ENCODE measurements around the gene ACOT11. TPM values are rescaled to one million over a fixed set of nuclear protein-coding genes. Genes with fewer than 3 reads are reported as not detected.

ACOT11 gene
- total RNA-seq, 1 donor from 2014 or later, result 0.86 TPM

GRCh38 chr1:54650417-54650816, 102.4 kb downstream of the ACOT11 start:
- TF ChIP-seq, protein P1, sequence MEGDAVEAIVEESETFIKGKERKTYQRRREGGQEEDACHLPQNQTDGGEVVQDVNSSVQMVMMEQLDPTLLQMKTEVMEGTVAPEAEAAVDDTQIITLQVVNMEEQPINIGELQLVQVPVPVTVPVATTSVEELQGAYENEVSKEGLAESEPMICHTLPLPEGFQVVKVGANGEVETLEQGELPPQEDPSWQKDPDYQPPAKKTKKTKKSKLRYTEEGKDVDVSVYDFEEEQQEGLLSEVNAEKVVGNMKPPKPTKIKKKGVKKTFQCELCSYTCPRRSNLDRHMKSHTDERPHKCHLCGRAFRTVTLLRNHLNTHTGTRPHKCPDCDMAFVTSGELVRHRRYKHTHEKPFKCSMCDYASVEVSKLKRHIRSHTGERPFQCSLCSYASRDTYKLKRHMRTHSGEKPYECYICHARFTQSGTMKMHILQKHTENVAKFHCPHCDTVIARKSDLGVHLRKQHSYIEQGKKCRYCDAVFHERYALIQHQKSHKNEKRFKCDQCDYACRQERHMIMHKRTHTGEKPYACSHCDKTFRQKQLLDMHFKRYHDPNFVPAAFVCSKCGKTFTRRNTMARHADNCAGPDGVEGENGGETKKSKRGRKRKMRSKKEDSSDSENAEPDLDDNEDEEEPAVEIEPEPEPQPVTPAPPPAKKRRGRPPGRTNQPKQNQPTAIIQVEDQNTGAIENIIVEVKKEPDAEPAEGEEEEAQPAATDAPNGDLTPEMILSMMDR (conservative IDR thresholded peaks at IDR 0.05; ENCODE audit: low read depth, low read length), result no peak
- DNase-seq (ENCODE audit: low read depth), result no peak
- no peak overlapping the region for H3K4me3 ChIP-seq (ENCODE audit: low read depth, low read length)

DNA sequence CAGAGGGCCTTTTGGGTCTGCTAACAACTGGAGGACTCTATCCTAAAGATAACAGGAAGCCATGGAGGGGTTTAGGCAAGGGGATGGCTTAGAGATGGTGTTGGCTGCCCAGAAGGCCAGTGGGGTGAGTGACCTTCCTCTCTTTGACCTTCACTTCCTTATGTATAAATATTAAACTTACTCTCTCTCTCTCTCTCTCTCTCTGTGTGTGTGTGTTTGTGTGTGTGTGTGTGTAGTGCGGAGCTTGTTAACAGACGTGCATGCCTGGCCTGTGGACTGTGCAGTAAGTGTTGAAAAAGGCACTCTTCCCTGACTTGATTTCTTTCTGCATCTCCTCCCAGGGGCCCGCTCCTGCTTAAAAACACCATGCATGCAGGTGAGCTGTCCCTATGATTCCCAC, 103.6 kb downstream of the ACOT11 start:
- no peak for DNase-seq (ENCODE audit: low read depth)
- TF ChIP-seq, protein P1 (conservative IDR thresholded peaks at IDR 0.05; ENCODE audit: low read depth, low read length), result no peak

GRCh38 chr1:54652168-54652567, 104.1 kb downstream of the ACOT11 start:
- no peak for DNase-seq (ENCODE audit: low read depth)
- TF ChIP-seq, protein P1 (conservative IDR thresholded peaks at IDR 0.05; ENCODE audit: low read depth, low read length), result no peak
- H3K4me3 ChIP-seq (ENCODE audit: low read depth, low read length), result no peak overlapping the region

More for the DNA sequence above, 103.6 kb downstream of the ACOT11 start:
- no peak overlapping the region for H3K4me3 ChIP-seq (ENCODE audit: low read depth, low read length)

DNA sequence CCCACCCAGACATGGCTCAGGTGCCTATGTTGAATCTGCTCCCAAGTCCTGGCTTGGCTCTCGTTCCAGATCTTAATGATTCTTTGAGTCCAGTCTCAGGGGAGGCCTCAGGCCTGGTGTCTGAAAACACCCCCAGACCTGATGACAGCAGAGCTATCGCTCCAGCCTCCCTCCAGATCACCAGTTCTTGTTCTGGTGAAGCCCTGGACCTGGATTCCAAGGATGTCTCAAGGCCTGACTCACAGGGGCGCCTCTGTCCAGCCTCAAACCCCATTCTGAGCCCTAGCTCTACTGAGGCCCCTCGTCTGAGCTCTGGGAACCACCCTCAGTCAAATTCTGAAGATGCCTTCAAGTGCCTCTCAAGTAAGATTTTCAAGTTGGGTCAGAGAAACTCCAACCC, 105.0 kb downstream of the ACOT11 start:
- no peak for DNase-seq (ENCODE audit: low read depth)
- no peak overlapping the region for H3K4me3 ChIP-seq (ENCODE audit: low read depth, low read length)
- TF ChIP-seq, protein P1 (conservative IDR thresholded peaks at IDR 0.05; ENCODE audit: low read depth, low read length), result no peak

DNA sequence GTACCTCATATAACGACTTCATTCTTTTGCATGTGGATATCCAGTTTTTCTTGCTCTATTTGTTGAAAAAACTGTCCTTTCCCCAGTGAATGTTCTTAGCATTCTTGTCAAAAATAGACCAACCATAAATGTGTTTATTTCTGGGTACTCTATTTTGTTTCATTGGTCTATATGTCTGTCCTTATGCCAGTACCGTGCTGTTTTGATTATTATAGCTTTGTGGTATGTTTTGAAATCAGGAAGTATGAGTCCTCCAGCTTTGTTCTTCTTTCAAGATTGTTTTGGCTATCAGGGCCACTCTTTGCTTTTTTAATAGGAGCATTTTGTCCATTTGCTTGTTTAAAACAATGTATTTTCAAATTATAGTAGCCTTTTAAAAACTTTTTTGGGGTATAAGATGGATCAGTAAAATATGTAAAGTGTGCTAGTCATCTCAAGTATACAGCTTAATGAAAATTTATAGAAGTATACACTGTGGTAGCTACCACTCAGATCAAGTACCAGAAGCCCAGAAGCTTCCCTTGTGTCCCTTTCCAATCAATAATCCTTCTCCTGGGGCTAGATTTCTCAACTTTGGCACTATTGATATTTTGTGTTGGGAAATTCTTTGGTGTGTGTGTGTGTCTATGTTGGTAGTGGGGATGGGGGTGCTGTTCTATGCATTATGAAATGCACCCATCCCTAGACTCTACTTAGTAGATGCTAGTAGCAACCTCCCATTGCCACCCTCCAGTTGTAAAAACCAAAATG, 110.3 kb downstream of the ACOT11 start:
- TF ChIP-seq, protein P1 (conservative IDR thresholded peaks at IDR 0.05; ENCODE audit: low read depth, low read length), result no peak
- H3K4me3 ChIP-seq (ENCODE audit: low read depth, low read length), result no peak overlapping the region
- no peak for DNase-seq (ENCODE audit: low read depth)

Other genes starting within 250 kb of the ACOT11 start
- 7.8 and 13.1 TPM in 2 replicates for gene SSBP3, start 141.8 kb upstream of the ACOT11 start, total RNA-seq
- not detected in 2 replicates for gene FAM151A, start 75.3 kb downstream of the ACOT11 start, total RNA-seq
- gene MROH7, start 93.6 kb downstream of the ACOT11 start, total RNA-seq, result not detected in 2 replicates
- gene TTC4, start 167.6 kb downstream of the ACOT11 start, total RNA-seq, result 23.1 and 38.6 TPM in 2 replicates
- 5.1 and 5.4 TPM in 2 replicates for gene PARS2, start 216.3 kb downstream of the ACOT11 start, total RNA-seq